SKM-1 treated with dmso at 0.1 percent for 144 hours (cell line): ENCODE data around the gene ARHGAP5.
"Not testable (repeated sequence)": the region's sequence is repeated elsewhere in the genome, so short reads cannot be mapped to it uniquely, and the experiment has no call there.

Experiments
- DNase-seq: peaks from one replicate; lab custom pipeline; 2025; ENCODE audit not compliant: unreplicated experiment; lab: John Stamatoyannopoulos, UW

Gene ARHGAP5

DNA sequence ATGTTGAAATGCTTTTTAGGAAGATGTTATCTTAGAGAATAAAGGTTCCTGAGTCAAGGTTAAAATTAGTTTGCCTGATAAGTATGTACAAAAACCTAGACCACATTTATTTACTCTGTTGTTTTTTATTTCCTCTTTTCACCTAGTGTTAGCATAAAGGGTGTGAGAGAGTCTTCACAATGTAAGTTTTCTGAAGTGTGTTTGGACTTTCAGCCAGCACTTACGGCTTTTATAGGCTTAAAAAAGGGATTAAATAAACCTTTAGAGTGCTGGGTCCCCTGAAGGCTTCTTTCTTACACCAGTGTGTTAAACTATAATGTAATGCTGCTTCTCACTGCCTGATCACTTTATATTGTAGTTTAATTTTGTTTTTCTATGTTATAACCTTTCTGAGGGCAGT, 27.2 kb downstream of the ARHGAP5 start:
- DNase-seq: no peak

GRCh38 chr14:32104803-32105202, 27.7 kb downstream of the ARHGAP5 start:
- no peak for DNase-seq

- no peak for DNase-seq
Observed at GRCh38 chr14:32109676-32110547, 32.8 kb downstream of the ARHGAP5 start.

DNA sequence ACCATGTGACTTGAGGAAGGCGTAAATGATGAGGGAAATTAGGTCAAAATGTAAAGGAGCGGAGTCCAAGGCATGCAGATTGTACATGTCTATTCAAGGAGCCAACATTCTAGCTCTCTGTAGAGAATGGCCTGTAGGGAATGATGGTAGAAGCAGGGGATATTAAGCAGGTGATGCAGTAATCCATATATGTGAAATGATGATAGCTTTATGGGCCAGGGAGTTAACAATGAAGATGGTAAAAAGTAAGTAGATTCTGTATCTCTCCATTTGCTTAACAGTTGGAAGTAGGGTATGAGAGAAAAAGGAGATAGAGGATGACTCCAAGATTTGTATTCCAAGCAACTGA, 33.4 kb downstream of the ARHGAP5 start:
- no peak for DNase-seq

- DNase-seq: no peak
Observed at GRCh38 chr14:32121536-32121935, 44.4 kb downstream of the ARHGAP5 start.

DNA sequence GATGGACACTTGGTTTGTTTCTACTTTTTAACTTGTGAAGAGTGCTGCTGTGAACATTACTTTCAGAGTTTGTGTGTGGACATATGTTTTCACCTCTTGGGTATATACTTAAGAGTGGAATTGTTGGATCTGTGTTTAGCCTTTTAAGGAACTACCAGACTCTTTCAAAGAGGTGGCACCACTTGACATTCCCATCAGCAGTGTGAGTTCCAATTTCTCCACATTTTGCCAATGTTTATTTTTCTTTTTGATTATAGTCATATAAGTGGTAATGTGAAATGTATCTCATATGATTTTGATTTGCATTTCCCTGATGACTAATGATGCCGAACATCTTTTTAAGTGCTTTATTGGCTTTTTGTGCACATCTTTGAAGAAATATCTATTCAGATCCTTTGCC, 44.8 kb downstream of the ARHGAP5 start:
- DNase-seq: no peak

- not testable (repeated sequence) for DNase-seq
Observed at GRCh38 chr14:32126899-32127730, 50.0 kb downstream of the ARHGAP5 start.

DNA sequence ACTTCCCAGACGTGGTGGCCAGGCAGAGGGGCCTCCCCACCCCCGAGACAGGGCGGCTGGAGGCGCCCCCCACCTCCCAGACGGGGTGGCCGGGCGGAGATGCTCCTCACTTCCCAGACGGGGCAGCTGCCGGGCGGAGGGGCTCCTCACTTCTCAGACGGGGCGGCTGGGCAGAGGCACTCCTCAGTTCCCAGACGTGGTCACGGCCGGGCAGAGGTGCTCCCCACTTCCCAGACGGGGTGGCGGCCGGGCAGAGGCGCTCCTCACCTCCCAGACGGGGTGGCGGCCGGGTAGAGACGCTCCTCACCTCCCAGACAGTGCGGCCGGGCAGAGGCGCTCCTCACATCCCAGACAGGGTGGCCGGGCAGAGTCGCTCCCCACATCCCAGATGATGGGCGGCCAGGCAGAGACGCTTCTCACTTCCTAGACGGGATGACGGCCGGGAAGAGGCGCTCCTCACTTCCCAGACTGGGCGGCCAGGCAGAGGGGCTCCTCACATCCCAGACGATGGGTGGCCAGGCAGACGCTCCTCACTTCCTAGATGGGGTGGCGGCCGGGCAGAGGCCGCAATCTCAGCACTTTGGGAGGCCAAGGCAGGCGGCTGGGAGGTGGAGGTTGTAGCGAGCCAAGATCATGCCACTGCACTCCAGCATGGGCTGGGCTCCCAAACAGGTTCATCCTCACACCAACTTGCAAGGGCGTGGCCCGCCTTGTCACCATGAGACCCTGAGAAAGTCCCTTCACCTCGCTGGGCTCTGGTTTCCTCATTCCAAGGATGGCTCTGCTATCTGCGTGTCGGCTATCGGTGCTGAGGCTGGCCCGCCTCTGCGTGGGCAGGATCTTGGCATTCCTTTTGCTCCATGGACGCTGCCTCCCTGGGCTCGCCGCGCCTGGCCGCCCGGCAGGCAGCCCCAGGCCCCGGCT, 50.9 kb downstream of the ARHGAP5 start:
- not testable (repeated sequence) for DNase-seq

GRCh38 chr14:32128703-32129102, 51.6 kb downstream of the ARHGAP5 start:
- no peak for DNase-seq

GRCh38 chr14:32129124-32129523, 52.0 kb downstream of the ARHGAP5 start:
- DNase-seq: no peak

DNA sequence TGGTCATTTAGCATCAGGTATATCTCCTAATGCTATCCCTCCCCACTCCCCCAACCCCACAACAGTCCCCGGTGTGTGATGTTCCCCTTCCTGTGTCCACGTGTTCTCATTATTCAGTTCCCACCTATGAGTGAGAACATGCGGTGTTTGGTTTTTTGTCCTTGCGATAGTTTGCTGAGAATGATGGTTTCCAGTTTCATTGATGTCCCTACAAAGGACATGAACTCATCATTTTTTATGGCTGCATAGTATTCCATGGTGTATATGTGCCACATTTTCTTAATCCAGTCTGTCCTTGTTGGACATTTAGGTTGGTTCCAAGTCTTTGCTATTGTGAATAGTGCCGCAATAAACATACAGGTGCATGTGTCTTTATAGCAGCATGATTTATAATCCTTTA, 54.6 kb downstream of the ARHGAP5 start:
- DNase-seq: not testable (repeated sequence)

DNA sequence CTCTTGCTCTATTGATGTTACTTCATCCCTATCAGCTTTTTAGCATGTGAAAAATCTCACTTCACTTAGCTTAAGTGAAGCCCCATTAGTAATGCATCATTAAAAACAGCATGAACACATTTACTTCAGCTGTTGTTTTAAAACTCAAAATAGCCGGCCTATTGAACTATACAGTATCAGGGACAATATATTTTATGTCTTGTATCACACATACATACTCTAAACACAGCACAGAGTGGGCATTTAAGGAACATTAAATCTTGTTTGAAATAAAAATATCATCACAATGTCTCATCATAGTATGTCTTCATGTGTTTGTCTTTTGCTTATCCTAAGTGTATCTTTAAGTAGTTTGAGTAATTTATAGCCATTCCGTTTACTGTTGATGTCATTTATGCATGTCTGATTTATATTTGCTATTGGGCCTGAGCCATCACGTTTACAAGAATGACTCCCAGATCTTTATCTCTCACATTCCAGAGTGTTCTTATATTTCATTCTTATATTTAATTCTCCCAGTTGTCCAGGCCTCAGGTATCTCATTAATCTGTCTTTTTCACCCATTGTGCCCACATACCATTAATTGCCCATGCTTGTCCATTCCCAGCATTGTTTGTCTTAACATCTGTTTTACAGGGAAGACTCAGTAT, 57.5 kb downstream of the ARHGAP5 start:
- no peak for DNase-seq

- DNase-seq: no peak
Observed at GRCh38 chr14:32136027-32136825, 59.1 kb downstream of the ARHGAP5 start.

GRCh38 chr14:32137313-32137712, 60.2 kb downstream of the ARHGAP5 start:
- no peak for DNase-seq

GRCh38 chr14:32137892-32138291, 60.8 kb downstream of the ARHGAP5 start:
- DNase-seq: no peak

DNA sequence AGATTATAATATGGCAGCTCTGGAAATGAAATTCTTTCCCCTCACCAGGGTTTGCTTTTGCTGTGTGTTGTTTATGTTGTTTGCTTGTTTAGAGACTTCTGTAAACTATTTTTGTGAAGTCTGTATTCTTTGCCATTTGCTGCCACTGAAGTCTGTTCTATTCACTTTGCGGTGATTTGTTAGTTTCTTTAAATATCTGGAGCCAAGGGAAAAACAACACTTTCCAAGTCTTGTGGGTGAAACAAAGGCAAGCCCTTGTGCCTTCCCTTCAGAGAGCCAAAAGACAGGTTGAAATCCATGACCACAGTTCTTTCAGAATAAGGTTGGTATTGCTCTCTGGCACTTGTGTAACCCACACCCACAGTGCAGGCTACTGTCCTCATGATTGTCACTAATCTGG, 65.2 kb downstream of the ARHGAP5 start:
- DNase-seq: no peak

DNA sequence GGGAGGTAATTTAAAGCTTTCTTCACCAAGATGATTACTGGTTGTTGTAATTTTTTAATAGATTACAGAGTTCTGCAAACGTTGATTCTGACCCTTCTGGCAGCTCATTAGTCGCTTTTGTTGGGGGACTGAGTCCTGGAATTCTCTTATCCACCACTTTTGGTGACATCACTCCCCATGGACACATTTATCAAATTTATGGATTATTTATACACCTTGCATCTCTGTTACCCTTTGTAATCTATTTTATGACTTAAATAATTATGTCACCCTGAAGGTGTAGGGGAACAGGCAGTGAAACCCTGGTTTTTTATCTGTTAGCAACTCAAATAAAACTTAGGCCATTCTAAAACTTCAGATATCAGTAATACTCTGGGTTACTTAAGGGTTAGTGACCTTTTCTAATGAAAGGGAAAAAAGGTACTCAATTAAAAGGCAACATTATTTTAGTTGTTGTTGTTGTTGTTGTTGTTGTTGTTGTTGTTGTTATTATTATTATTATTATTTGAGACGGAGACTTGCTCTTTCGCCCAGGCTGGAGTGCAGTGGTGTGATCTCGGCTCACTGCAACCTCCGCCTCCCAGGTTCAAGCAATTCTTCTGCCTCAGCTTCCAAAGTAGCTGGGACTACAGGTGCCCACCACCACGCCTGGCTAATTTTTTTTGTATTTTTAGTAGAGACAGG, 65.8 kb downstream of the ARHGAP5 start:
- no peak for DNase-seq

GRCh38 chr14:32150392-32150791, 73.3 kb downstream of the ARHGAP5 start:
- DNase-seq: no peak

DNA sequence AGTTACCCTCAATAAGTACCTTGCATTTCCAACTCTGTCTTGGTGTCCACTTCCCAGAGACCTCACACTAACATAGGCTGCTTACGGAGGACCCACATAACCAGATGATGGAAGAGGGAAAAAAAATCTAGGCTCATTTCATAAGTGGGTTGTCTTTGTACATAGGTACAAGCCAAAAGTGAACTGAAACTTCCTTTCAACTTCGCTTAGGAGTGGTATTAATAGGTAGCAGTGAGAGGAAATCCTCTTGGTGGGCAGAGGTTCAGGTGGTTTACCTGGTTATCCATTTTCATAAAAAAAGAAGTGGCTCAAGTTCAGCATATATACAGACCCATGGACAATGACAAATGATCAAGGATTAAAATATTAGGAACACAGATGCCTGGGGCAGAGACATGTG, 88.9 kb downstream of the ARHGAP5 start:
- DNase-seq: no peak
